ENCODE data around the gene H6PD.

Gene H6PD

GRCh38 chr1:9242338-9242969 is 7.9 kb downstream of the H6PD start:
- DNase-seq, result no peak

GRCh38 chr1:9243066-9243739 is 8.6 kb downstream of the H6PD start:
- DNase-seq, result no peak

- no peak for DNase-seq
Measured at GRCh38 chr1:9244501-9245229, 10.1 kb downstream of the H6PD start.

GRCh38 chr1:9245230-9245619 is 10.7 kb downstream of the H6PD start:
- DNase-seq, result no peak

- no peak for DNase-seq
Measured at GRCh38 chr1:9245661-9246060, 11.1 kb downstream of the H6PD start.

GRCh38 chr1:9246215-9246614 is 11.6 kb downstream of the H6PD start:
- DNase-seq, result no peak

- DNase-seq, result no peak
Measured at GRCh38 chr1:9246841-9247785, 12.5 kb downstream of the H6PD start.

- DNase-seq, result no peak
Measured at GRCh38 chr1:9247894-9248293, 13.3 kb downstream of the H6PD start.

GRCh38 chr1:9248341-9249262 is 14.0 kb downstream of the H6PD start:
- no peak for DNase-seq

- no peak for DNase-seq
Measured at GRCh38 chr1:9249263-9249533, 14.6 kb downstream of the H6PD start.

GRCh38 chr1:9249534-9250410 is 15.2 kb downstream of the H6PD start:
- peak; percentile 26 for DNase-seq

- no peak for DNase-seq
Measured at GRCh38 chr1:9250411-9251381, 16.1 kb downstream of the H6PD start.

GRCh38 chr1:9251501-9251900 is 16.9 kb downstream of the H6PD start:
- no peak for DNase-seq

GRCh38 chr1:9253004-9253403 is 18.4 kb downstream of the H6PD start:
- DNase-seq, result no peak

- no peak for DNase-seq
Measured at GRCh38 chr1:9253453-9254105, 19.0 kb downstream of the H6PD start.

GRCh38 chr1:9256332-9256731 is 21.8 kb downstream of the H6PD start:
- no peak for DNase-seq

GRCh38 chr1:9257851-9258250 is 23.3 kb downstream of the H6PD start:
- no peak for DNase-seq

- DNase-seq, result no peak
Measured at GRCh38 chr1:9258629-9259028, 24.1 kb downstream of the H6PD start.

GRCh38 chr1:9260059-9260766 is 25.6 kb downstream of the H6PD start:
- no peak for DNase-seq
